Endothelial cell of umbilical vein (primary cell): ENCODE results near the gene RBMS3. TPM values are rescaled to one million over a fixed set of nuclear protein-coding genes. Genes with fewer than 3 reads are reported as not detected.

Experiments
- BruUV-seq: library from RNA; stranded (reverse); fragments of 400-500 nt; replicated peaks from 2 replicates; lab custom pipeline; 2021; lab: Mats Ljungman, UMichigan
- CTCF ChIA-PET: fragments of 300-600, 350-600 bp; sonication (Branson Sonifier 250); formaldehyde crosslinking; loops from one replicate; lab custom pipeline; 2021; ENCODE audit warnings: antibody characterized with exemption, inconsistent platforms; lab: Charles Lee
- POLR2A ChIA-PET: fragments of 300-600, 350-600 bp; sonication (Branson Sonifier 250); formaldehyde crosslinking; loops from one replicate; lab custom pipeline; 2021; ENCODE audit warnings: antibody characterized with exemption, inconsistent platforms; lab: Charles Lee
- DNase-seq: peaks from one replicate; pipeline ENCODE4 v3.0.0-alpha.2; 2011; ENCODE audit warnings: low read depth, low spot score
- FAIRE-seq: peaks from 2 replicates; lab custom pipeline; 2011; peaks lifted over from hg19 to GRCh38; lab: Jason Lieb, UNC
- H2AFZ ChIP-seq: 2 replicates; pipeline ENCODE4 v1.6.0; 2012; ENCODE audit warnings: low read depth, low read length, control low read depth, inconsistent platforms
- H3K27ac ChIP-seq: 2 replicates; pipeline ENCODE4 v1.5.1; 2011; ENCODE audit warnings: low read depth, mild to moderate bottlenecking, control low read depth, low read length, moderate library complexity; ENCODE audit not compliant: insufficient read depth
- H3K27me3 ChIP-seq, 2 experiments: 2 replicates each; pipeline versions ENCODE4 v1.6.0 to v1.6.1; 2011; ENCODE audit warnings: low read length in 2 of 2, mixed read lengths in 1 of 2; ENCODE audit not compliant: control insufficient read depth in 2 of 2, insufficient read depth in 2 of 2
- H3K36me3 ChIP-seq, 2 experiments: 2 replicates in 1 of 2; 3 replicates in 1 of 2; pipeline ENCODE4 v1.5.1; 2011; ENCODE audit warnings: low read length in 2 of 2, mild to moderate bottlenecking in 1 of 2, moderate library complexity in 1 of 2; ENCODE audit not compliant: control insufficient read depth in 2 of 2, insufficient read depth in 2 of 2; ENCODE audit errors: extremely low read depth in 1 of 2
- H3K4me1 ChIP-seq: 3 replicates; pipeline ENCODE4 v1.5.1; 2011; ENCODE audit warnings: mild to moderate bottlenecking, low read length; ENCODE audit not compliant: control insufficient read depth, insufficient read depth; ENCODE audit errors: extremely low read depth
- H3K4me2 ChIP-seq: 2 replicates; pipeline ENCODE4 v1.6.1; 2011; ENCODE audit warnings: low read length, control low read depth, mixed read lengths; ENCODE audit not compliant: insufficient read depth
- H3K4me3 ChIP-seq, 3 experiments: fragments of 200-600 bp in 1 of 3; sonication (generic), shearing (Covaris generic) in 1 of 3; replicated peaks in 1 of 3; 2 replicates each; pipeline ENCODE4 v1.5.1; 2011 to 2016; ENCODE audit warnings: control low read depth in 3 of 3, low read length in 3 of 3, mild to moderate bottlenecking in 2 of 3, inconsistent platforms in 1 of 3, low read depth in 1 of 3, moderate library complexity in 1 of 3; ENCODE audit not compliant: insufficient read depth in 1 of 3
- H3K79me2 ChIP-seq: 2 replicates; pipeline ENCODE4 v1.6.0; 2012; ENCODE audit warnings: low read length, inconsistent platforms; ENCODE audit not compliant: control insufficient read depth, insufficient read depth
- H3K9ac ChIP-seq: replicated peaks from 2 replicates; pipeline ENCODE3; 2011; ENCODE audit warnings: low read length, control low read depth; ENCODE audit not compliant: insufficient read depth; ENCODE audit errors: extremely low read depth
- H3K9me1 ChIP-seq: replicated peaks from 3 replicates; pipeline ENCODE4 v1.6.0; 2011; ENCODE audit warnings: mild to moderate bottlenecking, low read length; ENCODE audit not compliant: control insufficient read depth, insufficient read depth; ENCODE audit errors: extremely low read depth
- H3K9me3 ChIP-seq: replicated peaks from 2 replicates; pipeline ENCODE4 v1.5.1; 2012; ENCODE audit warnings: low read length, inconsistent platforms; ENCODE audit not compliant: control insufficient read depth, insufficient read depth
- H4K20me1 ChIP-seq: replicated peaks from 2 replicates; pipeline ENCODE3; 2011; ENCODE audit warnings: mild to moderate bottlenecking, low read length; ENCODE audit not compliant: control insufficient read depth, insufficient read depth; ENCODE audit errors: extremely low read depth
- EZH2 ChIP-seq: IDR thresholded peaks from 2 replicates; pipeline ENCODE4 v1.6.1; 2012; ENCODE audit warnings: borderline replicate concordance, low read depth, mild to moderate bottlenecking, moderate library complexity, low read length, inconsistent platforms; ENCODE audit not compliant: severe bottlenecking
- FOS ChIP-seq: IDR thresholded peaks from 2 replicates; pipeline ENCODE4 v1.6.1; 2011; ENCODE audit warnings: mild to moderate bottlenecking, low read length, moderate library complexity, borderline replicate concordance; ENCODE audit not compliant: insufficient read depth
- GATA2 ChIP-seq: IDR thresholded peaks from 2 replicates; pipeline ENCODE4 v1.7.0; 2011; ENCODE audit warnings: low read depth, mild to moderate bottlenecking, moderate library complexity, mixed read lengths, low read length; ENCODE audit not compliant: insufficient read length, insufficient read depth
- JUN ChIP-seq: IDR thresholded peaks from 2 replicates; pipeline ENCODE4 v1.6.1; 2011; ENCODE audit warnings: borderline replicate concordance, low read depth; ENCODE audit not compliant: insufficient read length, insufficient read depth
- MYC ChIP-seq: IDR thresholded peaks from one replicate; pipeline ENCODE4 v1.6.1; 2011; ENCODE audit warnings: mild to moderate bottlenecking, low read depth, low read length
- POLR2A ChIP-seq: IDR thresholded peaks from 2 replicates; pipeline ENCODE4 v1.6.1; 2012; ENCODE audit warnings: low read depth, mild to moderate bottlenecking, control low read depth, low read length
- POLR2AphosphoS5 ChIP-seq: IDR thresholded peaks from 2 replicates; pipeline ENCODE4 v1.6.1; 2012; ENCODE audit warnings: low read depth, mild to moderate bottlenecking, control low read depth, low read length, moderate library complexity; ENCODE audit not compliant: insufficient read depth
- dilution Hi-C: fragments of 300-500 bp; cut with MboI; formaldehyde crosslinking; loops from one replicate; pipeline ENCODE4 v1.15.0; 2019; ENCODE audit warnings: low sequenced_read_pairs; ENCODE audit not compliant: extremely low pct_ligation_motif_present
- intact Hi-C: fragments of 100-400 bp; cut with micrococcal nuclease; formaldehyde crosslinking; loops from one replicate; pipeline ENCODE4 v1.10.0; 2022
- polyA plus RNA-seq, 4 experiments: library from polyadenylated mRNA; depleted of rRNA in 3 of 4; stranded (reverse) in 3 of 4; unstranded in 1 of 4; fragments of >200 nt; gene quantifications; 2 replicates each; pipeline versions ENCODE4 v1.2.1 to v1.2.3, GENCODE V29; 2011 to 2012; ENCODE audit warnings: missing spikeins in 1 of 4
- total RNA-seq: library from RNA; stranded (reverse); gene quantifications from 2 replicates; pipeline ENCODE4 v1.2.3, GENCODE V29; 2021
- TF ChIP-seq, protein P1 (sequence below), 2 donors: IDR thresholded peaks; 1 replicate in 1 of 2; 2 replicates in 1 of 2; pipeline ENCODE4 v1.5.1; 2011; ENCODE audit warnings: low read length in 2 of 2, mild to moderate bottlenecking in 2 of 2, moderate library complexity in 2 of 2, control low read depth in 1 of 2, inconsistent platforms in 1 of 2, low read depth in 1 of 2; ENCODE audit not compliant: insufficient read depth in 1 of 2; ENCODE audit errors: extremely low read depth in 1 of 2
- TF ChIP-seq, protein P2 (sequence below): IDR thresholded peaks from 2 replicates; pipeline ENCODE4 v1.6.1; 2011; ENCODE audit not compliant: insufficient read depth, insufficient read length

Gene RBMS3
- total and polyA plus RNA-seq, 2 donors (not counting 3 experiments of a cell fraction or from before 2014, with no cell fraction given), result 13.6 to 42.3 TPM

DNA sequence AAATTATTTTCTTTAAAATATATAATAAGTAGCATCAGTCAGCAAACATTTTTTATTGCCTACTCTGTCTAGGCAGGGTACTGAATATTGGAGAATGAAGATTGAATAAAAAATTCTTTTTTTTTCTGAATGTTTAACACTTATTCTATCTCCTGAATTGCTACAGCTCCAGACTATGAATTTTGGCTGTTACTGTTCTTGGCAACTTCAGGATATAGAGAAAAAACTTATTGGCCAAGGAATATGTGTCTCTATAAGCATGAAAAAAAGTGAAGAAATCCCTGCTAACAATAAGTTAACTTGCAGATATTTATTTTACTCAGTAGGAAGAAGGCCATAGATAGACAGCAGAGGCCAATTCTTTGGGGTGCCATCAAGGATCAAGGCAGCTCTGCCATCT, 309.6 kb downstream of the RBMS3 start:
- Histone ChIP-seq H3K36me3 (no peaks in the 10 kb centered on the region), H2AFZ (no peak overlapping the region), H3K4me3 (no peak overlapping the region), H4K20me1 (no peaks in the 10 kb centered on the region), H3K27ac (no peak overlapping the region), H3K4me2 (no peak overlapping the region), H3K9me3 (no peaks in the 10 kb centered on the region), H3K27me3 (no peaks in the 10 kb centered on the region), H3K9me1 (no peaks in the 10 kb centered on the region), H3K9ac (no peak overlapping the region), H3K79me2 (no peaks in the 10 kb centered on the region), H3K4me1 (no peaks in the 10 kb centered on the region)
- DNase-seq (no peak), FAIRE-seq (no peak)
- intact Hi-C loops, result no loop called here
- ChIA-PET CTCF (no interaction called here), POLR2A (no interaction called here)
- TF ChIP-seq GATA2 (no peak), EZH2 (no peak), POLR2A (no peak), FOS (no peak), MYC (no peak), JUN (no peak), POLR2AphosphoS5 (no peak)
- TF ChIP-seq, protein P1, sequence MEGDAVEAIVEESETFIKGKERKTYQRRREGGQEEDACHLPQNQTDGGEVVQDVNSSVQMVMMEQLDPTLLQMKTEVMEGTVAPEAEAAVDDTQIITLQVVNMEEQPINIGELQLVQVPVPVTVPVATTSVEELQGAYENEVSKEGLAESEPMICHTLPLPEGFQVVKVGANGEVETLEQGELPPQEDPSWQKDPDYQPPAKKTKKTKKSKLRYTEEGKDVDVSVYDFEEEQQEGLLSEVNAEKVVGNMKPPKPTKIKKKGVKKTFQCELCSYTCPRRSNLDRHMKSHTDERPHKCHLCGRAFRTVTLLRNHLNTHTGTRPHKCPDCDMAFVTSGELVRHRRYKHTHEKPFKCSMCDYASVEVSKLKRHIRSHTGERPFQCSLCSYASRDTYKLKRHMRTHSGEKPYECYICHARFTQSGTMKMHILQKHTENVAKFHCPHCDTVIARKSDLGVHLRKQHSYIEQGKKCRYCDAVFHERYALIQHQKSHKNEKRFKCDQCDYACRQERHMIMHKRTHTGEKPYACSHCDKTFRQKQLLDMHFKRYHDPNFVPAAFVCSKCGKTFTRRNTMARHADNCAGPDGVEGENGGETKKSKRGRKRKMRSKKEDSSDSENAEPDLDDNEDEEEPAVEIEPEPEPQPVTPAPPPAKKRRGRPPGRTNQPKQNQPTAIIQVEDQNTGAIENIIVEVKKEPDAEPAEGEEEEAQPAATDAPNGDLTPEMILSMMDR (IDR thresholded peaks at IDR 0.05; ENCODE audit: extremely low read depth in 1 of 2, insufficient read depth in 1 of 2, low read depth in 1 of 2, low read length in 2 of 2), result no peak
- TF ChIP-seq, protein P2, sequence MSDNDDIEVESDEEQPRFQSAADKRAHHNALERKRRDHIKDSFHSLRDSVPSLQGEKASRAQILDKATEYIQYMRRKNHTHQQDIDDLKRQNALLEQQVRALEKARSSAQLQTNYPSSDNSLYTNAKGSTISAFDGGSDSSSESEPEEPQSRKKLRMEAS, result no peak
- no TSS peak for BruUV-seq
- dilution Hi-C loops, result no loop called here
